Measurements from ENCODE around the gene OR3A1. TPM values are rescaled to one million over a fixed set of nuclear protein-coding genes. Genes with fewer than 3 reads are reported as not detected.

The OR3A1 gene
- total and polyA plus RNA-seq, 2 donors (not counting 3 experiments of a cell fraction or from before 2014, with no cell fraction given) = not detected

- H3K9me1 ChIP-seq (replicated peaks; ENCODE audit: control insufficient read depth, extremely low read depth, insufficient read depth, low read length) = no peaks in the 10 kb centered on the region
- H3K27ac ChIP-seq (ENCODE audit: insufficient read depth, low read depth, low read length) = no peak overlapping the region
- DNase-seq (ENCODE audit: low read depth, low spot score) (no peak), FAIRE-seq (no peak)
- H3K4me3 ChIP-seq (replicated peaks in 1 of 3; ENCODE audit: insufficient read depth in 1 of 3, low read depth in 1 of 3, low read length in 3 of 3) = no peak overlapping the region
- no peaks in the 10 kb centered on the region for H3K36me3 ChIP-seq (ENCODE audit: control insufficient read depth in 2 of 2, extremely low read depth in 1 of 2, insufficient read depth in 2 of 2, low read length in 2 of 2)
- no peak overlapping the region for H3K9ac ChIP-seq (replicated peaks; ENCODE audit: extremely low read depth, insufficient read depth, low read length)
- H3K4me2 ChIP-seq (ENCODE audit: insufficient read depth, low read length) = no peak overlapping the region
- H3K9me3 ChIP-seq (replicated peaks; ENCODE audit: control insufficient read depth, insufficient read depth, low read length) = peaks cover 4% of the 10 kb centered on the region
- H3K4me1 ChIP-seq (ENCODE audit: control insufficient read depth, extremely low read depth, insufficient read depth, low read length) = no peaks in the 10 kb centered on the region
- TF ChIP-seq GATA2 (IDR thresholded peaks at IDR 0.05; ENCODE audit: insufficient read depth, insufficient read length, low read depth, low read length) = no peak
- no peak for TF ChIP-seq JUN (IDR thresholded peaks at IDR 0.05; ENCODE audit: borderline replicate concordance, insufficient read depth, insufficient read length, low read depth)
- no peak for TF ChIP-seq FOS (IDR thresholded peaks at IDR 0.05; ENCODE audit: borderline replicate concordance, insufficient read depth, low read length)
- TF ChIP-seq POLR2A (IDR thresholded peaks at IDR 0.05; ENCODE audit: low read depth, low read length) = no peak
- TF ChIP-seq MYC (IDR thresholded peaks at IDR 0.05; ENCODE audit: low read depth, low read length) = no peak
- no peak for TF ChIP-seq MAX (IDR thresholded peaks at IDR 0.05; ENCODE audit: insufficient read depth, insufficient read length)
- TF ChIP-seq POLR2AphosphoS5 (IDR thresholded peaks at IDR 0.05; ENCODE audit: insufficient read depth, low read depth, low read length) = no peak
- TF ChIP-seq CTCF (IDR thresholded peaks at IDR 0.05; ENCODE audit: extremely low read depth in 1 of 2, insufficient read depth in 1 of 2, low read depth in 1 of 2, low read length in 2 of 2) = no peak
- TF ChIP-seq EZH2 (IDR thresholded peaks at IDR 0.05; ENCODE audit: borderline replicate concordance, low read depth, low read length, severe bottlenecking) = no peak
- no peaks in the 10 kb centered on the region for H4K20me1 ChIP-seq (replicated peaks; ENCODE audit: control insufficient read depth, extremely low read depth, insufficient read depth, low read length)
- dilution Hi-C loops (cut with MboI; ENCODE audit: extremely low pct_ligation_motif_present, low sequenced_read_pairs) (no loop called here), intact Hi-C loops (cut with micrococcal nuclease) (no loop called here)
- H3K79me2 ChIP-seq (ENCODE audit: control insufficient read depth, insufficient read depth, low read length) = no peaks in the 10 kb centered on the region
- CTCF ChIA-PET = no interaction called here
- POLR2A ChIA-PET = no interaction called here
- no peak overlapping the region for H2AFZ ChIP-seq (ENCODE audit: low read depth, low read length)
- no peaks in the 10 kb centered on the region for H3K27me3 ChIP-seq (ENCODE audit: control insufficient read depth in 2 of 2, insufficient read depth in 2 of 2, low read length in 2 of 2)
- no TSS peak for BruUV-seq (replicated peaks)
These were observed 38.0 kb downstream of the OR3A1 start for GRCh38 chr17:3260163-3260562.
